ACHN (cell line): ENCODE measurements around the gene FSTL1.
"Not testable (repeated sequence)": the region's sequence is repeated elsewhere in the genome, so short reads cannot be mapped to it uniquely, and the experiment has no call there.

Experiments used
- DNase-seq: peaks from one replicate; pipeline ENCODE4 v3.0.0-alpha.2; 2015
- in situ Hi-C: cut with HindIII; loops from 2 replicates; pipeline ENCODE4 v1.10.0; 2017; ENCODE audit warnings: low sequenced_read_pairs, low pct_ligation_motif_present, low pct_unique_long_range_greater_than_20kb

FSTL1 gene

DNA sequence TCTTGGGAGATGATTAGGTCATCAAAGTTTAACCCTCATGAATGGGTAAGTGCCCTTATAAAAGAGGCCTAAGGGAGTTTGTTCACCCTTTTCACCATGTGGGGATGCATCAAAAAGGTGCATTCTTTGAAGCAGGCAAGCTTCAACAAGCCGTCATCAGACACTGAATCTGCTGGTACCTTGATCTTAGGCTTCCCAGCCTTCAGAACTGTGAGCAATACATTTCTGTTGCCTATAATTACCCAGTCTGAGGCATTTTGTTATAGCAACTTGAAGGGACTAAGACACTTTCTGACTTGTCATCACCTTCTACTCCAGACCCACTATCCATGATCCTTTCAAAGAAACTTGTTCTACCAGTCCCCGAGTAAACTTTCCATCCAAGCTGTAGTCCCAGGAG lies 57.0 kb downstream of the FSTL1 start:
- no peak for DNase-seq
- in situ Hi-C loops = no loop called here

DNA sequence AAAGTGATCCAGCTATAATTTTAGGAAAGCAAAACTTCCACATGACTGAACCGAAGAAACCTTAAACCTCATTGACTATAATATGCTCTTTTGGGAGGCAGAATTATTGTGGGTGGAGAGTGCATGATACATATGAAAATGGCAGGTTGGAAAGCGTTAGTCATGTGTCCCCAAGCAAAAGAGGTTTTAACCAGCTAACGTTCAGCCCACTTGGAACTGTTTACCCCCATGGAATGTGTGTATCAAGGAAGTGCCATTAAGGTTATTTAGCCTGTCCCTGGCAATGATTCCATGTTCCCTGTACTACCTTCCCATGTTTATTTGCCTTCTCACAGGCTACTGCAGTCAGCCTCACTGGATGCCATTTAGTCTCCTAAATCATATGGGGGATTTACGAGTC lies 57.5 kb downstream of the FSTL1 start:
- DNase-seq = no peak
- in situ Hi-C loops = no loop called here

DNA sequence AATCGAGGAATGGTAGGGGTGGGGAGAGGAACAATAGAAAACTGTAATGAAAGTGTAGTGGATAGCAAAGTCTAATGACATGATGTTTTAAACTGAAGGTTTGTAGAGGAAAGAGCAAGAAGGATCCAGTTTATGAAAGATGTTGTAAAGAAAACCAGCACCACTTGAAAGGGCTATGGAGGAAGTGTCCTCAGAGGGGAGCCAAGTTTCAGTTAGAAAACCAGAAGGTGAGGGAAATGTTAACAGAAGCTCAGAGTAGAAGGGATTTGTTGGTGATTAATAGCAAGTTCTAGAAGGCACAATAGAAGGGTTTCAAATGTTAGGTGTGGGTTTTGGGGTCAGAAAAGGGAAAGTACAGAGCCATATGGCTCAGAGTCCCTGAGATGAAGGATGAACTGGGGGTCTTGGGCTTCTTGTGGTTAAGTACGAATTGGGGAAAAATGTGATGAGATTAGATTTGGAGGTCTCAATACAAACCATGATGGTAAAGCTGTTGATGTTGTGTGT lies 67.8 kb downstream of the FSTL1 start:
- no peak for DNase-seq

DNA sequence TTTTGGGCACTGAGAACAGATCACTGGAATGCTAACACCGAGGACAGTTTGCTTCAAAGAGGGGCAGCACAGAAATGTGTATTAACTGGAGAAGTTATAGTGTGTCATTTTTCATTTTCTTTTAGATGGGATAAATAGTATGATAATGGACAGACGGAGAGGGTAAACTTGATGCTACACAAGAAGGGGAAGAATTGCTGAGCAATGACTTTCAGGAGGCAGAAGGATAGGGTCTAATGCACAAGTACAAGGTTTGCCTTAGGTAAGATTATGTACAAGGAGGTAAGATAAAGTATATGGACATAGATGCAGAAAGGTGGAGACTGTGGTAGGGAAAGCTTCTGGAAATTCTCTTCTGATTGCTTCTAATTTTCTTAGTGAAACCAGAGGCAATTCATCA lies 69.3 kb downstream of the FSTL1 start:
- in situ Hi-C loops = no loop called here
- no peak for DNase-seq

More for the DNA sequence above, 67.8 kb downstream of the FSTL1 start:
- in situ Hi-C loops = no loop called here

DNA sequence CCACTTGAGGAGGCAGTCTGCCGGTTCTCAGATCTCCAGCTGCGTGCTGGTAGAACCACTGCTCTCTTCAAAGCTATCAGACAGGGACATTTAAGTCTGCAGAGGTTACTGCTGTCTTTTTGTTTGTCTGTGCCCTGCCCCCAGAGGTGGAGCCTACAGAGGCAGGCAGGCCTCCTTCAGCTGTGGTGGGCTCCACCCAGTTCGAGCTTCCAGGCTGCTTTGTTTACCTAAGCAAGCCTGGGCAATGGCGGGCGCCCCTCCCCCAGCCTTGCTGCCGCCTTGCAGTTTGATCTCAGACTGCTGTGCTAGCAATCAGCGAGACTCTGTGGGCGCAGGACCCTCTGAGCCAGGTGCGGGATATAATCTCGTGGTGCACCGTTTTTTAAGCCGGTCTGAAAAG lies 72.8 kb downstream of the FSTL1 start:
- in situ Hi-C loops, DNase-seq: not testable (repeated sequence)

DNA sequence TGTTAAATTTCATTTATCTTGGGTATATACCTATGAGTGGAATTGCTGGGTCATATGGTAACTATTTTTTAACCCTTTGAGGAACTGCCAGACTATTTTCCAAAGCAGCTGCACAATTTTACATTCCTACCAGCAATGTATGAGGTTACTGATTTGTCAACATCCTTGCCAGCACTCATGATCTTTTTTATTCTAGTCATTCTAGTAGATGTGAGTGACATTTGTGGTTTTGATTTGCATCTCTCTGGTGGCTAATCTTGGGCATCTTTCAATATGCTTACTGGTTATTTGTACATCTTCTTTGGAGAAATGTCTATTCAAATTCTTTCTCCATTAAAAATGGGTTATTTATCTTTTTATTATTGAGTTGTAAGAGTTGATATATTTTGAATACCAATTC lies 80.3 kb downstream of the FSTL1 start:
- in situ Hi-C loops = no loop called here
- no peak for DNase-seq

DNA sequence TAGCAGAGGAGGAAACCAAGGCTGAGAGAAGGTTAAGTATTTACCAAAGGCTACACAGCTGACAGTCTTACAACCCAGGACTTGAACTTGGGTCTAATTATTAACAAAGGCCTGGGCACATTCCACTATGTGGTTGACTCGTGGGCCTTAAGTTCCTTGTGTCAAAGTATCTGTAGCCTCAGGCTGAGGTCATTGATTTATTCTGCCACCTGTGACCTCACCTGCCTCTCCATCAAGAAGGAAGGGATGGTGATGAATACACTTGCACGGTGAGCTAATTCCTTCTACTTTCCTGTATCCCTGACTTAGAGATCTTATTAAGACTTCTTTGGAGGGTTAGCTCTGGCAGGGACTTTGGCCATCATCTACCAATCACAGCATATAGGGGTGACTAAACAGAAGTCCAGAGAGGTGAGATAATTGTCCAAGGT lies 81.7 kb downstream of the FSTL1 start:
- in situ Hi-C loops = no loop called here

DNA sequence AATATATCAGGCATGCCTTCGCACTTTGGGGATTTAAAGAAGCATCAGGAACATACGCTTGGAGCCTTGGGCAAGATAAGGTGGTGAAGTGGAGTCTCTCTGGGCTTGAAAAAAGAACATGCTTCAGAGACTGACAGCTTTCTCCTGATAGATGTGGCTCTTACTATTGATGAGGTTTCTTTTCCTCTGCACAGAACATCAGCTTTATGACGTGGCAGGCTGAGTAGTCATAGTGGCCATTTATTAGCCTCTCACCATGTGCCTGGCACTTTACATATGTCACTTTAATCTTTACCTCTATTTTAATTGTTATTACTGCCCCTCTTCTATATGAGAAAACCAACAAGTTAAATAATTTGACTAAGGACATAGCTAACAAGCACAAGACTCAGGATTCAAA lies 82.6 kb downstream of the FSTL1 start:
- in situ Hi-C loops = no loop called here
- DNase-seq = no peak

More for the DNA sequence above, 81.7 kb downstream of the FSTL1 start:
- DNase-seq = peak; percentile 87

DNA sequence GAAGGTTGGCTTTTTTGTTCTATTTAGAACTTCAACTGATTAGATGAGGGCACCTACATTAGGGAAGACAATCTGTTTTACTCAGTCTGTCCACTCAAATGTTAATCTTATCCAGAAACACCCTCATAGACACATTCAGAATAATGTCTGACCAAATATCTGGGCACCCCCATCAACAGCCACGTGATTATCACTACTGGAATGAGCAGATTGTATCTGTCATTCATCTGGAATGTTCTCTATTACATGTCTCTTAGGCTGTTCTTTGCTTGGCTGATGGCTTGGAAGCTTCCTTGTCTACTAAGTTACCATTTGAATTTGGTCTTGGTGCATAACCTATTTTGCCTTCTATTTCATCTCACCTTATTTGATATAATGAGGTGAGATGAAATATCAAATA lies 86.0 kb downstream of the FSTL1 start:
- in situ Hi-C loops = no loop called here

DNA sequence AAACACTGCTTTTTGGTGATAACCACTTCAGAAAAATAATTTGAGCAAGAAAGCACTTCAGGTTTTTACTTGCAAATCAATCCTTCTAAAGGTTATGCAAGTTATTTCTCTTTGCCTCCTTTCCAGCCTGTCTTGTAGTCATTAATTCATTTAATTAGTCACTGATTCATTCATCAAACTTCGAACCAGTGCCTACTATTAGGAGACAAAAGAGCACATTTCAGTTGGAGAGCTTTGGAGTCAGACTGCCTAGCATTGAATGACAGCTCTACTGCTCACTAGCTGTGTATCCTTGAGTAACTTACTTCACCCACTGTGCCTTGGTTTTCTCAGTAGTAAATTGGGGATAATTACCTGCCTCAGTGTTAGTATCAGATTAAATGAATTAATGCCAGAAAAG lies 86.7 kb downstream of the FSTL1 start:
- in situ Hi-C loops = no loop called here
- no peak for DNase-seq

More for the DNA sequence above, 86.0 kb downstream of the FSTL1 start:
- peak; percentile 55 for DNase-seq

DNA sequence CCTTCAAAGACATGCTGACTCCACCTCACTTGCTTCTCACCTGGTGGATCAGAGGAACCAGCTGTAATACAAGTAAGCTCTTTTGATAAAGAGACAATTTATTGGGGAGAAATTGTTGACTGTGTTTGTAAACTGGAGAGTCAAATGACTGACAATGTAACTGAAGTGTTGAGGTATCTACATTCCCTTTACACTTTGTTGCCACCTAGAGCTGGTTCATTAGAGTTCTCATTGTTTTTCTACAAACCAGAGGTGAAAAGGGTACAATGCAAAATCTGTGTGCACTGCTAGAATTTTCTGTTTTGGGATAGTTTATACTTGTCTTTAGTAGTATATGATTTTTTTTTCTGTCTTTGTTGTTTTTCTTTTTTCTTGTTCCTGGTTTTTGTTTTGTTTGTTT lies 93.0 kb downstream of the FSTL1 start:
- in situ Hi-C loops = no loop called here
- no peak for DNase-seq

DNA sequence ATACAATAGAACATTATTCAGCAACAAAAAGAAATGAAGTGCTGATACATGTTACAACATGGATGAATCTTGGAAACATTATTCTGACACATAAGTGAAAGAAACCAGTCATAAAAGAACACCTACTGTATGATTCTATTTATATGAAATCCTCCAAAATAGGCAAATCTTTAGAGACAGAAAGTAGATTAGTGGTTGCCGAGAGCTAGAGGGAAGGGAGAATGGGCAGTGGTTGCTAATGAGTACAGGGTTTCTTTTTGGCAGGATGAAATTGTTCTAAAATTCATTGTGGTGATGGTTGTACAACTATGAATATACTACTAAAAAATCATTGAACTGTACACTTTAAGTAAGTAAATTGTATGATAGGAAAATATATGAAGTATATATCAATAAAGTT lies 95.3 kb downstream of the FSTL1 start:
- in situ Hi-C loops = no loop called here
- DNase-seq = no peak

DNA sequence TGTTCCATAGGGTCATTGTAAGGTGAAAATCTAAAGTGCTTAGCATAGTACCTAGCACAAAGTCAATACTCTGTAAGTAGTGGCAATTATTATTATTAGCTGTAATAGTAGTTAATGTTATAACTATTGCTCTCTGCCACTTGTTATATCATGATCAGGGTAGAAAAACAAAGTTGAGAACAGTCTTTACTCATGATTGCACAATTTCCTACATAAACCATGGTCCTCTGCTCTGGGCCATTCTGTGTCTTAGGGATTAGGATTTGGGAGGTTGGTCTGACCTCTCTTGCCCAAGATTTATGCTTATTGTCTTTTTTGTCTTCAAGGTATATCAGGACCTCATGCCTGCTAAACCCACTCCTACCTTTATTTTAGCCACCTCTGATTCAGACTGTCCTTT lies 97.3 kb downstream of the FSTL1 start:
- in situ Hi-C loops = no loop called here
- DNase-seq = no peak

DNA sequence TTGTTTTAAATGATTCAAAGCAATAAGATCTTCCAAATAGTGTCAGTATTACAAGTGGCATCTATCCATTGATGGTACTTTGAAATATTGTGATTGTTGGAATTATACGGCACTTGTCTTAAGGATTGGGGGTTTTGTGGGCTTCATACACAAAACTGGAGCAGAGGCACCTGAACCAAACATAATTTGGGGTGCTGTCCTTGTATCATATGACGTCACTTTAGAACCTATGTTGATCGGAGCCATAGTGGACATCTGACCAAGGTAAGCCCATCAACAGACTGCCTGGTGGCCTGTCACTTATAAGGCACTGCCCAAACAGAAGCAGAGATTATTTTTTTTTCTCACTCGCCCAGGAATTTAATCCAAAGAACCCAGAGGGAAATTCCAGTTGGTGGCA lies 98.8 kb downstream of the FSTL1 start:
- in situ Hi-C loops = no loop called here
- DNase-seq = no peak

DNA sequence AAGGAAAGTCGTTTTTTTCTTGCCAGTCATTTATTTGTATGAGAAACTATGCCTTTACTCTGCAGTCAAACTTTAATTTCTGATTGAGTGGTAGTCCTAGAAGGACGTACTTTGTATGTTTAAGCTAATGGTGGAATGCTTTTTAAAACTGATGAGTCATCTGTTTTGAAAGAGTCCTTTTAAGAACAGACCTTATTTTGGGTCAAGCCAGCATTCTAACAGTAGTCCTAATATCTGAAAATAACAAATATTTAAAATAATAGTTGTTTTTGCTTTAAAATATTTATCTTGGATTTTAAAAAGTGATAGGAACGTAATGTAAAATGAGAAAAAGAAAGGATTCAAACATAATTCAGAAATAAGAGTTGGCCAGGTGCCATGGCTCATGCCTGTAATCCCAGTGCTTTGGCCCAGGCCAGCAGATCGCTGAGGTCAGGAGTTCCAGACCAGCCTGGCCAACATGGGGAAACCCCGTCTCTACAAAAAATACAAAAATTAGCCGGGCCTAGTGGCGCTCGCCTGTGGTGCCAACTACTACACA lies 100.3 kb downstream of the FSTL1 start:
- in situ Hi-C loops = no loop called here
- DNase-seq = peak; percentile 49

DNA sequence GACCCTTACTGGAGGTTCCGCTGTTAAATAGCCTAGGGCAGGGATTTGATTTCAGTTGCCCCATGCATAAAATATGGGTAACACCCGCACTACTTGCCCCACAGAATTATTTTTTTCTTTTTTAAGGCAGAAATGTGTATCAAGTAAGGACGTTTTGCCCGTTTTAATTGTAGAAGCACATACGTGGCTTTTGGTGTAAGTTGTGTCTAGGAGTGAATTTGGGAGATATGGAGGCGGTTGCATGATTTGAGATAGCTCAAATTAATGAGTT lies 101.0 kb downstream of the FSTL1 start:
- no peak for DNase-seq
- in situ Hi-C loops = no loop called here

DNA sequence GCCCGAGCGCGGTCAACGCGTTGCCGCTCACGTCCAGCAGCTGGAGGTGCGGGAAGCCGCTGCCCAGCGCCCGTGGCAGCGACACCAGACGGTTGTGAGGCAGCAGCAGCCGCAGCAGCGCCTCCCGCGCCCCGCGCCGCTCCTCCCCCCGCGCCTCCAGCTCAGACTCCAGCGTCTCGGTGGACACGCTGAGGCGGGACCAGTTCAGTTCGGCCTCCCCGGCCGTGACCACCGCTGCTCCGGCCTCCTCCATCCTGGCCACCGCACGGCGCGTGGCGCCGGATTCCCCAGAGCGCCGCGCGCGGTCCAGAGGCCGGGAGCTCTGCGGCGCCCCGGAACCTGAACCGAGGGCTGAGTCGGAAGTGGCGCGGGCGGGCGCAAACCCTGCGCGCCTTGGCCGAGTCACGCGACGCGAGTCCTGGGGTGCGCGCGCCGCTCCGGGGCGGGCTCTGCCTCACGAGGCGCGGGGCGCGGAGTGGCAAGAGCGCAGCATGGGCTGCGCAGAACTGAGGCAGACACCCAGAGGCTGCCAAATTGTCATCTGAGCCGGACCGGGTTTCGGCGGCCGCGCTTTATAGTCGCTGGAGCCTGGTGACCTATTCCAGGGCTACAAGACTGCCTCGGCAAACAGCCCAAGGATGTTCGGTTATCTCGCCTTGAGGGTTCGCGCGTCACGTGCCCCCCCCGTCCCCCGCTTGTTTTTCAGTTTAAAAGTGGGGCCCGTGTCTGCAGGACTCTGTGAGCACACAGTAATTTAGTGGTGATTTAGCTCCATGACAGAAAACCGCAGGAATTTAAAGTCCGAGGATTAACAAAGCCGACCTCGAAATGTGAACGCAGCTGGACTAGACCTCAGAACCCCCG lies 101.6 kb downstream of the FSTL1 start, which contains the start of gene LRRC58:
LRRC58 (minus strand) TSS at position 364 of the 864 bp plus-strand sequence; CDS start at position 253, 111 bp downstream.
- peak; percentile 92 for DNase-seq
- in situ Hi-C loops = no loop called here

DNA sequence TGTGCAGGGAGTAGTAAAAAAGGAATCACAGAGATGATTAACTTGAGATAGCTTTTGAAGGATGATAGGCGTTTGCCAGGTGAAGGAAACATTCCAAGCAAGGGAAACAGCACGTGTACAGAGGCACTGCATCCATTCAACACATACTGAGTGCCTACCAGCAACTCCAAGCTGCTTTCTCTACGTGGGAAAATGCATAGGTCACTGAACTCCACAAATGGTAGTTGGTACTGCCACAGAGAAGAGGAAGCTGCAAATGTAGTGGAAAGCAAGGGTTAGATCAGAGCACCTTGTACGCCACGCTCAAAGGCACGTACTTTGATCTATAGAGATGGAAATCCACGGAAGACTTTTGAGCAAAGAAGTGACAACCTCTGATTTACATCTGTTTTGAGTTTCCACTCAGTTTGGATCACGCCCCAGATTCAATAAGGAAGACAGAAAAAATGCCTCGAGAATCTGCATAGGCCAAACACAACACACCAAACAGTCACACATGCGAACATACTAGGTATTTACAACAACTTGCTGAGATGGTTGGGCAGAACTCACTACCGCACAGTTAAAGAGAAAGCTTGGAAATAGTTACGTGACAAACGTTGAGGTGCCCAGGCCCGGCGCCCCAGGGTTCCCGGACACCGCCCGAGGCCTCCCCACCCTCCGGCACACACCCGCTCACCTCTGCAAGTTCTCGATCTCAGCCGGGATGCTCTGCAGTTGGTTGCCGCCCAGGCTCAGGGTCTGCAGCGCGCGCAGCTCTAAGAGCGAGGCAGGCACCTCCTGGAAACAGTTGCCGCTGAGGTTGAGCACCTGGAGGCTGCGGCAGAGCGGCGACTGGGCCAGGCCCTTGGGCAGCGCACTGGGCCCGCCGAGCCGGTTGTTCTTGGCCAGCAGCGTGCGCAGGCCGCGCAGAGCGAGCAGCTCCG lies 102.5 kb downstream of the FSTL1 start:
- DNase-seq = no peak
- in situ Hi-C loops = no loop called here

DNA sequence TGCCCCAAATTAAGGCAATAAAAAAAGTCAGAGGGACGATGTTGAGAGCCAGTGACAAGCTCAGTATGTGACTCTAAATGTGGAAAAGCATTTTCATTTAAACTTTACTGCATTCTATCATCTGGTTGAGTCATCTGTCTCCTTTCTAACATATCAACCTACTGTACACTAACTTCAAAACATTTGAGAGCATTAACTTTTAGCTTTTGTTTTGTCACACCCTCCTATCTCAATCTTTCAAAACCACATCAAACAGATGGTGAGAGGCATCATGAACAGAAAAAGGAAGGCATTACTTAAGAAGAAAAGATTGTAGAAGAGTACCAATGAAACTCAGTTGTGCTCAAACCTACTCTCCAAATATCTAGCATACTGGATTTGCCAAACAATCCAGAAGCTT lies 106.4 kb downstream of the FSTL1 start:
- in situ Hi-C loops = no loop called here
- DNase-seq = no peak
